GM13977 (cell line): ENCODE data around the gene SFTPA1.
A peak's percentile ranks its signal among the peaks of the same experiment; 100 is the strongest.
"Not testable (repeated sequence)": the region's sequence is repeated elsewhere in the genome, so short reads cannot be mapped to it uniquely, and the experiment has no call there.

Experiments used
- DNase-seq: peaks from one replicate; pipeline ENCODE4 v3.0.0; 2012; ENCODE audit warnings: low spot score
- in situ Hi-C: fragments of 300-500 bp; cut with MboI; formaldehyde crosslinking; loops from one replicate; pipeline ENCODE4 v1.12.0; 2022; ENCODE audit warnings: low sequenced_read_pairs, low pct_unique_long_range_greater_than_20kb, mixed read lengths, inconsistent platforms; ENCODE audit not compliant: unreplicated experiment
- TF ChIP-seq, protein P1 (sequence below): IDR thresholded peaks from 2 replicates; pipeline ENCODE4 v1.5.1; 2012; ENCODE audit warnings: mild to moderate bottlenecking, control low read depth; ENCODE audit not compliant: insufficient read depth; ENCODE audit errors: extremely low read depth, missing control alignments

The SFTPA1 gene

GRCh38 chr10:79595510-79595909 is 15.2 kb upstream of the SFTPA1 start:
- in situ Hi-C loops = no loop called here
- TF ChIP-seq, protein P1, sequence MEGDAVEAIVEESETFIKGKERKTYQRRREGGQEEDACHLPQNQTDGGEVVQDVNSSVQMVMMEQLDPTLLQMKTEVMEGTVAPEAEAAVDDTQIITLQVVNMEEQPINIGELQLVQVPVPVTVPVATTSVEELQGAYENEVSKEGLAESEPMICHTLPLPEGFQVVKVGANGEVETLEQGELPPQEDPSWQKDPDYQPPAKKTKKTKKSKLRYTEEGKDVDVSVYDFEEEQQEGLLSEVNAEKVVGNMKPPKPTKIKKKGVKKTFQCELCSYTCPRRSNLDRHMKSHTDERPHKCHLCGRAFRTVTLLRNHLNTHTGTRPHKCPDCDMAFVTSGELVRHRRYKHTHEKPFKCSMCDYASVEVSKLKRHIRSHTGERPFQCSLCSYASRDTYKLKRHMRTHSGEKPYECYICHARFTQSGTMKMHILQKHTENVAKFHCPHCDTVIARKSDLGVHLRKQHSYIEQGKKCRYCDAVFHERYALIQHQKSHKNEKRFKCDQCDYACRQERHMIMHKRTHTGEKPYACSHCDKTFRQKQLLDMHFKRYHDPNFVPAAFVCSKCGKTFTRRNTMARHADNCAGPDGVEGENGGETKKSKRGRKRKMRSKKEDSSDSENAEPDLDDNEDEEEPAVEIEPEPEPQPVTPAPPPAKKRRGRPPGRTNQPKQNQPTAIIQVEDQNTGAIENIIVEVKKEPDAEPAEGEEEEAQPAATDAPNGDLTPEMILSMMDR = no peak
- no peak for DNase-seq

- DNase-seq, in situ Hi-C loops: not testable (repeated sequence)
These were observed 11.1 kb upstream of the SFTPA1 start for GRCh38 chr10:79599644-79600043.

- in situ Hi-C loops = no loop called here
- DNase-seq = no peak
- TF ChIP-seq, protein P1 = no peak
These were observed 8.8 kb upstream of the SFTPA1 start for GRCh38 chr10:79601939-79602338.

- in situ Hi-C loops = no loop called here
- DNase-seq = no peak
- TF ChIP-seq, protein P1 = no peak
These were observed 7.8 kb upstream of the SFTPA1 start for GRCh38 chr10:79602953-79603352.

- DNase-seq = no peak
- in situ Hi-C loops = no loop called here
- TF ChIP-seq, protein P1 = no peak
These were observed 6.4 kb upstream of the SFTPA1 start for GRCh38 chr10:79604294-79604693.

DNA sequence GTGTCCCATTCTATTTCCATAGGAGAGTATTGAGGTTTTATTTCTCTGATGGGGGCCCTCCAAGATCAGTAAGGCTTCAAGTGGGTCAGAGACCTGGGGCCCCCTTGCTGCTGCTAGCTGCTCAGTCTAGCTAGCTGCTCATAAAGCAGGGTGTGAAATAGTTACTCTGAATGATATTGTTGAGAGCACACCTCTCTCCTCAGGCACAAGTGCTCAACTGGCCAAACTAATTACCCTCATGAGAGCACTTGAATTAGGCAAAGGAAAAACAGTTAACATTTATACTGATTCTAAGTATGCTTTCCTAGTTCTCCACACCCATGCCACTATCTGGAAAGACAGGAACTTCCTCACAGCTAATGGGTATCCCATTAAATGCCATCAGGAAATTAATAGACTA is 5.4 kb upstream of the SFTPA1 start:
- DNase-seq = no peak
- TF ChIP-seq, protein P1 = no peak
- in situ Hi-C loops = no loop called here

DNA sequence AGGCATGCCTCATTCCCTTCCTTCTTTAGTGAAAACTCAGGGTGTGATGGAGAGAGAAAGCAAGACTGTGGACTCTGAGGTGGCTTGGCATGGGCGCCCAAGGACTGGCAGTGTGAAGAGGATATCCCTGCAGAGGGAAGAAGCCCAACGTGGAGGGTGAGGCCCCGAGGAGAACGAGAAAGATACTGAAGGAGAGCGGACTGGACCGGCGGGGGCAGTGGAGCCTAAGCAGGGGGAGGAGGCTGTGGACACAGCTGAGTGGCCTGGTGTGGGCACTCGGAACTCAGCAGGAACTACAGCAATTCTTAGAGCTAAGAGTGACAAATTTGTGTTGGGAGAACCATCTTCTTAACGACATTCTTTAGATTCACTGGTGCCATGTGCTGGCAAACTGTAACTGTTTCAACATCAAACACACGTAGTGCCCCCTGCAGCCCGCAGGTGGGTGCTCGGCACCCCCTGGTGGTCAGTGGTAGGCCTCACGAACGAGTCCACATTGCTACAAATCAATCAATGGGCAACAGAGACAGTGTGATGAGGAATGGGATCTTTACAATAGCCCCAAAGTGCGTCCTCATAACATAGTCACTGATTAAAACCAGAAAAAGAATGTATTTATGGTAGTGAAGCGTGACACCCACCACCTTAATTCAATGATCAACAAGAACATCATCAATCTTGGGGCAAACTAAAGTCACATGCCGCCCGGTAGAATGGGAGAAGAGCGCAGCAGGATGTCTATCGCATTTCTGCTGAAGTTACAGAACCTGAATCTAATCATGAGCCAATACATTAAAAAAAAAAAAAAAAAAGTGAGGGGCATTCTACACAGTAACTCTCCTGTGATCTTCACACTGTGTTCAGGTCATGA is 2.0 kb upstream of the SFTPA1 start:
- in situ Hi-C loops = no loop called here
- TF ChIP-seq, protein P1 = peak; percentile 56
- DNase-seq = peak; percentile 46

GRCh38 chr10:79611193-79611976 is 646 bp downstream of the SFTPA1 start:
- DNase-seq, in situ Hi-C loops: not testable (repeated sequence)
